Esophagus muscularis mucosa (tissue), 4 donors: ENCODE data around the gene GOLGA6L6. TPM values are rescaled to one million over a fixed set of nuclear protein-coding genes. Genes with fewer than 3 reads are reported as not detected.
"Not testable (repeated sequence)": the region's sequence is repeated elsewhere in the genome, so short reads cannot be mapped to it uniquely, and the experiment has no call there.

Experiments
- DNase-seq: peaks from one replicate; pipeline ENCODE4 v3.0.0-alpha.2; 2017; ENCODE audit errors: extremely low spot score
- H3K27ac ChIP-seq, 4 donors: fragments of 200-600 bp; sonication (generic); replicated peaks in 1 of 4; 1 replicate in 3 of 4; 2 replicates in 1 of 4; pipeline ENCODE4 v1.5.1; 2016 to 2019; ENCODE audit warnings: mild to moderate bottlenecking in 1 of 4
- H3K27me3 ChIP-seq, 4 donors: fragments of 200-600 bp; sonication (generic); one replicate each; pipeline versions ENCODE4 v1.5.1 to v1.6.0; 2016 to 2019
- H3K36me3 ChIP-seq, 4 donors: fragments of 200-600 bp; sonication (generic); one replicate each; pipeline ENCODE4 v1.5.1; 2016 to 2019
- H3K4me1 ChIP-seq, 4 donors: fragments of 200-600 bp; sonication (generic); one replicate each; pipeline ENCODE4 v1.5.1; 2016 to 2019
- H3K4me3 ChIP-seq, 4 donors: fragments of 200-600 bp; sonication (generic); 1 replicate in 2 of 4; 2 replicates in 2 of 4; pipeline ENCODE4 v1.5.1; 2016 to 2019; ENCODE audit warnings: mild to moderate bottlenecking in 4 of 4, moderate library complexity in 1 of 4
- H3K9me3 ChIP-seq, 4 donors: fragments of 200-600 bp; sonication (generic); 1 replicate in 3 of 4; 2 replicates in 1 of 4; pipeline ENCODE4 v1.5.1; 2016 to 2019
- WGBS: methylation state at CpG from one replicate; pipeline ENCODE4 v1.1.5; 2018; 5-methylcytosine and 5-hydroxymethylcytosine counted together
- intact Hi-C: fragments of 100-400 bp; cut with DNase I; formaldehyde crosslinking; loops from one replicate; pipeline ENCODE4 v1.15.1; 2023
- small RNA-seq, 3 donors: library from RNA; depleted of rRNA; stranded (forward); fragments of <200 nt; gene quantifications; one replicate each; pipeline ENCODE3, GENCODE V24; 2016
- total RNA-seq, 4 donors: library from RNA; depleted of rRNA; stranded (reverse); fragments of >200 nt; gene quantifications; one replicate each; pipeline versions ENCODE4 v1.1.0 to v1.2.1, GENCODE V29; 2016

The GOLGA6L6 gene
- total RNA-seq, 4 donors from 2014 or later, result not detected

DNA sequence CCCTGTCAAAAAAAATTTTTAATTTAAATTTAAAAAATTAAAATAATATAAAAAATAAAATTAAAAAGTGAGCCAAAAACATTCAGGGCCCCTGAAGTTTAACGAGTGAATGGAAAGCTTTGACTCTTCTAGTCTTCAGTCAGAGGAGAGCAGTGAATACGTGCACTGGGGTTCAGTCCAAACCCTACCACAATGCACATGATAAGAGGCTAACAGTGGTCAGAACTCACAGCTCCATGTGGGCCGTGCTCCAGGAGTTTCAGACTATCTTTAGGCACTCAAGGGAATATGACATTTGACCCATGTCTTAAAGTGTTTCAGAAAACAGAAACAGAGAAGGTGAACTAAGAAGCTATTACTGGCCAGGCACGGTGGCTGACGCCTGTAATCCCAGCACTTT is 48.6 kb downstream of the GOLGA6L6 start:
- WGBS, result no CpG with 5 or more reads among the region's 5 CpGs
- DNase-seq, H3K27me3 ChIP-seq, H3K4me3 ChIP-seq, H3K27ac ChIP-seq, H3K9me3 ChIP-seq, H3K36me3 ChIP-seq, H3K4me1 ChIP-seq, intact Hi-C loops: not testable (repeated sequence)

DNA sequence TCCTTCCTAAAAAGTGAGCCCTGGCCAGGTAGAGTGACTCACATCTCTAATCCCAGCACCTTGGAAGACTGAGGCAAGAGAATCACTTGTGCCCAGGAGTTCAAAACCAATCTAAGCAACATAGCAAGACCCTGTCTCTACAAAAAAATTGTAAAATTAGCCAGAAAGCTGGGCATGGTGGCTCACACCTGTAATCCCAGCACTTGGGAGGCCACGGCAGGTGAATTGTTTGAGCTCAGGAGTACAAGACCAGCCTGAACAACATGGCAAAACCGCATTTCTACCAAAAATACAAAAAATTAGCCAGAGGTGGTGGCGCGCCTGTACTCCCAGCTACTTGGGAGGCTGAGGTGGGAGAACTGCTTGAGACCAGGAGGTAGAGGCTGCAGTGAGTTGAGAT is 49.0 kb downstream of the GOLGA6L6 start:
- H3K27ac ChIP-seq, H3K36me3 ChIP-seq, H3K9me3 ChIP-seq, H3K4me1 ChIP-seq, DNase-seq, intact Hi-C loops, H3K27me3 ChIP-seq, H3K4me3 ChIP-seq: not testable (repeated sequence)
- WGBS, result no CpG with 5 or more reads among the region's 4 CpGs

DNA sequence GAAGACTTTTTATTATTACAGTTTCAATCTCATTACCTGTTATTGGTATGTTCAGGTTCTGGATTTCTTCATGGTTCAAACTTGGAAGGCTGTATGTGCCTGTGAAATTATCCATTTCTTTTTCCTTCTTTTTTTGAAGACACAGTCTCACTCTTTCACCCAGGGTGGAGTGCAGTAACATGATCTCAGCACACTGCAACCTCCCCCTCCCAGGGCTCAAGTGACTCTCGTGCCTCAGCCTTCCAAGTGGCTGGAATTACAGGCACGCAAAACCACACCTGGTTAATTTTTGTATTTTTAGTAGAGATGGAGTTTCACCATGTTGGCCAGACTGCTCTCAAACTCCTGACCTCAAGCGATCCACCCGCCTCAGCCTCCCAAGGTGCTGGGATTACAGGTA is 52.3 kb downstream of the GOLGA6L6 start:
- WGBS, result 96% methylated on average over 2 of the region's 4 CpGs
- H3K36me3 ChIP-seq, intact Hi-C loops, H3K27ac ChIP-seq, H3K9me3 ChIP-seq, DNase-seq, H3K4me1 ChIP-seq, H3K4me3 ChIP-seq, H3K27me3 ChIP-seq: not testable (repeated sequence)

Small RNA genes within 50 kb of the gene (small RNA-seq; reads per million reads assigned to genes)
- 0 reads per million in 3 donors for gene RN7SL759P
